A549 (cell line): ENCODE results near the gene MYT1. TPM values are rescaled to one million over a fixed set of nuclear protein-coding genes. Genes with fewer than 3 reads are reported as not detected.

Experiments used
- ATAC-seq, 2 experiments: fragments of 200-7000 bp in 1 of 2; fragments of >200 bp in 1 of 2; cut with Nextera tagmentation in 1 of 2; cut with Tn5 transposase in 1 of 2; 3 replicates each; pipeline versions ENCODE4 v1.8.0 to v1.9.1; 2018 to 2020; ENCODE audit warnings: mild to moderate bottlenecking in 1 of 2, moderate library complexity in 1 of 2
- CTCF ChIA-PET: fragments of 300-600 bp; sonication (Branson Sonifier 250); formaldehyde crosslinking; extraction: SDS; loops from one replicate; lab custom pipeline; 2021; ENCODE audit warnings: antibody characterized with exemption, inconsistent platforms; lab: Yijun Ruan, JAX
- POLR2A ChIA-PET: fragments of 350-600 bp; formaldehyde crosslinking; extraction: SDS; loops from one replicate; lab custom pipeline; 2021; ENCODE audit warnings: antibody characterized with exemption, inconsistent platforms; lab: Yijun Ruan, JAX
- DNase-seq, 2 experiments: peaks; one replicate each; pipeline versions ENCODE4 v3.0.0 to v3.0.0-alpha.2; 2011 to 2016; ENCODE audit warnings: low read depth in 1 of 2, low spot score in 1 of 2
- FAIRE-seq: peaks from 2 replicates; lab custom pipeline; 2011; peaks lifted over from hg19 to GRCh38; lab: Jason Lieb, UNC
- H3K27ac ChIP-seq, 2 experiments: fragments of >200 bp; sonication (Bioruptor Twin); formaldehyde crosslinking; 3 replicates each; pipeline ENCODE4 v1.5.1; 2016 to 2017
- H3K4me1 ChIP-seq: fragments of >200 bp; sonication (Bioruptor Twin); formaldehyde crosslinking; 3 replicates; pipeline ENCODE4 v1.6.1; 2016
- H3K4me2 ChIP-seq: fragments of >200 bp; sonication (Bioruptor Twin); formaldehyde crosslinking; 3 replicates; pipeline ENCODE4 v1.6.1; 2016
- H3K4me3 ChIP-seq: fragments of >200 bp; sonication (Bioruptor Twin); formaldehyde crosslinking; 3 replicates; pipeline ENCODE4 v1.5.1; 2016
- H3K9me3 ChIP-seq: fragments of >200 bp; sonication (Bioruptor Twin); formaldehyde crosslinking; 3 replicates; pipeline ENCODE4 v1.6.1; 2016
- EHMT2 ChIP-seq: fragments of 200-600 bp; sonication (generic); IDR thresholded peaks from 2 replicates; pipeline ENCODE4 v1.6.1; 2016; ENCODE audit warnings: antibody characterized with exemption, low read depth, mild to moderate bottlenecking, moderate library complexity
- ESRRA ChIP-seq: fragments of 150-350 bp; IDR thresholded peaks from 2 replicates; pipeline ENCODE4 v1.6.1; 2014; ENCODE audit warnings: mild to moderate bottlenecking, low read length, borderline replicate concordance
- FOSL2 ChIP-seq, 2 experiments: fragments of 450-650 bp in 1 of 2; fragments of >200 bp in 1 of 2; sonication (Bioruptor Twin) in 1 of 2; formaldehyde crosslinking; IDR thresholded peaks; 2 replicates each; pipeline versions ENCODE4 v1.5.0 to v1.6.1; 2016 to 2020; ENCODE audit warnings: mild to moderate bottlenecking in 1 of 2, moderate library complexity in 1 of 2
- HES2 ChIP-seq: fragments of >200 bp; sonication (Bioruptor Twin); formaldehyde crosslinking; IDR thresholded peaks from 2 replicates; pipeline ENCODE4 v1.6.1; 2016
- HEYL ChIP-seq: fragments of 250-450 bp; sonication (Bioruptor Pico); IDR thresholded peaks from 2 replicates; pipeline ENCODE4 v1.8.0; 2021; ENCODE audit warnings: mild to moderate bottlenecking, moderate library complexity
- JUN ChIP-seq, 2 experiments: fragments of >200 bp; sonication (Bioruptor Twin); formaldehyde crosslinking; IDR thresholded peaks; 2 replicates in 1 of 2; 3 replicates in 1 of 2; pipeline ENCODE4 v1.6.1; 2016 to 2017
- JUNB ChIP-seq: fragments of >200 bp; sonication (Bioruptor Twin); formaldehyde crosslinking; IDR thresholded peaks from 2 replicates; pipeline ENCODE4 v1.6.1; 2016
- KDM1A ChIP-seq: fragments of 200-600 bp; sonication (generic); IDR thresholded peaks from 2 replicates; pipeline ENCODE4 v1.6.1; 2016; ENCODE audit warnings: low read depth, mild to moderate bottlenecking
- MAX ChIP-seq: IDR thresholded peaks from 2 replicates; pipeline ENCODE4 v1.6.1; 2012
- MAZ ChIP-seq: fragments of 150-350 bp; IDR thresholded peaks from 2 replicates; pipeline ENCODE4 v1.6.1; 2014; ENCODE audit warnings: antibody characterized with exemption, low read depth, low read length, borderline replicate concordance
- MYC ChIP-seq: IDR thresholded peaks from 2 replicates; pipeline ENCODE4 v1.6.1; 2012; ENCODE audit warnings: mild to moderate bottlenecking, inconsistent platforms, low read length, improper control_type of control experiment, borderline replicate concordance
- NPAS2 ChIP-seq: fragments of 250-450 bp; sonication (Bioruptor Pico); IDR thresholded peaks from 2 replicates; pipeline ENCODE4 v1.8.0; 2022; ENCODE audit warnings: mild to moderate bottlenecking, moderate library complexity, borderline replicate concordance
- PHF8 ChIP-seq: fragments of 200-600 bp; sonication (generic); IDR thresholded peaks from 2 replicates; pipeline ENCODE4 v1.6.1; 2016; ENCODE audit warnings: low read depth, mild to moderate bottlenecking, antibody characterized with exemption, moderate library complexity, borderline replicate concordance
- SREBF2 ChIP-seq: fragments of 450-650 bp; IDR thresholded peaks from 2 replicates; pipeline ENCODE4 v1.6.1; 2014; ENCODE audit warnings: mild to moderate bottlenecking, moderate library complexity
- TFCP2L1 ChIP-seq: fragments of 250-450 bp; sonication (Bioruptor Pico); IDR thresholded peaks from 2 replicates; pipeline ENCODE4 v1.5.0; 2021; ENCODE audit warnings: mild to moderate bottlenecking
- USF2 ChIP-seq: fragments of 450-650 bp; IDR thresholded peaks from 2 replicates; pipeline ENCODE4 v1.6.1; 2014; ENCODE audit warnings: antibody characterized with exemption
- ZFP36 ChIP-seq: fragments of 450-650 bp; IDR thresholded peaks from 2 replicates; pipeline ENCODE4 v1.6.1; 2014; ENCODE audit warnings: borderline replicate concordance; ENCODE audit not compliant: partially characterized antibody
- ZNF302 ChIP-seq: fragments of 250-450 bp; sonication (Bioruptor Pico); IDR thresholded peaks from 2 replicates; pipeline ENCODE4 v1.9.0; 2021; ENCODE audit warnings: inconsistent platforms, mild to moderate bottlenecking, moderate library complexity
- WGBS: methylation state at CpG from one replicate; pipeline ENCODE4 v1.1.6; 2017; ENCODE audit errors: missing lambda C conversion rate; 5-methylcytosine and 5-hydroxymethylcytosine counted together
- polyA plus RNA-seq, 4 experiments: library from polyadenylated mRNA; depleted of rRNA in 3 of 4; stranded (reverse); fragments of >200 nt; fragmentation: RNase III in 1 of 4; extraction: RNeasy Plus Mini Kit Qiagen cat#74134 plus additional on column Dnase treatment in 1 of 4; gene quantifications; 2 replicates in 3 of 4; 3 replicates in 1 of 4; pipeline ENCODE4 v1.2.3, GENCODE V29; 2011 to 2017

The MYT1 gene
- polyA plus RNA-seq, 2 of the 4 experiments (the other 2 are of a cell fraction) = 0.21 to 0.22 TPM

GRCh38 chr20:64220420-64220819, 56.2 kb downstream of the MYT1 start:
- ATAC-seq = no peak
- H3K27ac ChIP-seq = no peak overlapping the region
- DNase-seq = no peak
- no peak overlapping the region for H3K4me3 ChIP-seq
- WGBS = 40% methylated on average over 5 of the region's 8 CpGs
- H3K9me3 ChIP-seq = no peaks in the 10 kb centered on the region
- no peak for FAIRE-seq
- no peaks in the 10 kb centered on the region for H3K4me1 ChIP-seq
- TF ChIP-seq KDM1A = no peak
- TF ChIP-seq ZNF302 (CRISPR knock-in tag) = no peak
- TF ChIP-seq HES2 = no peak
- TF ChIP-seq, all 56 proteins: peak for 0
- CTCF ChIA-PET = no interaction called here
- H3K4me2 ChIP-seq = no peak overlapping the region
- POLR2A ChIA-PET = no interaction called here

- CTCF ChIA-PET = no interaction called here
- H3K4me2 ChIP-seq = no peak overlapping the region
- POLR2A ChIA-PET = no interaction called here
- H3K27ac ChIP-seq = no peak overlapping the region
- DNase-seq (no peak), ATAC-seq (no peak), FAIRE-seq (no peak)
- H3K9me3 ChIP-seq = no peaks in the 10 kb centered on the region
- no peak overlapping the region for H3K4me3 ChIP-seq
- no peak for TF ChIP-seq TFCP2L1 (CRISPR knock-in tag)
- TF ChIP-seq JUN (IDR thresholded peaks at IDR 0.05) = no peak
- TF ChIP-seq MAX = no peak
- TF ChIP-seq MYC = no peak
- no peak for TF ChIP-seq FOSL2 (IDR thresholded peaks at IDR 0.05)
- TF ChIP-seq FOSL2 (CRISPR knock-in tag; IDR thresholded peaks at IDR 0.05) = no peak
- no peak for TF ChIP-seq USF2
- TF ChIP-seq HEYL (CRISPR knock-in tag) = no peak
- TF ChIP-seq ZNF302 (CRISPR knock-in tag) = no peak
- no peak for TF ChIP-seq SREBF2
- TF ChIP-seq EHMT2 = no peak
- no peak for TF ChIP-seq MAZ
- WGBS = 50% methylated on average over 17 of the region's 17 CpGs
- no peaks in the 10 kb centered on the region for H3K4me1 ChIP-seq
These were observed 56.8 kb downstream of the MYT1 start for GRCh38 chr20:64220891-64221527.

- Histone ChIP-seq H3K4me3 (no peak overlapping the region), H3K27ac (no peak overlapping the region), H3K4me2 (no peak overlapping the region), H3K4me1 (no peaks in the 10 kb centered on the region), H3K9me3 (no peaks in the 10 kb centered on the region)
- 52% methylated on average over 4 of the region's 5 CpGs for WGBS
- ChIA-PET CTCF (no interaction called here), POLR2A (no interaction called here)
- ATAC-seq = no peak
- FAIRE-seq = no peak
- no peak for DNase-seq
- no peak for TF ChIP-seq PHF8
- no peak for TF ChIP-seq USF2
- TF ChIP-seq JUNB = no peak
- TF ChIP-seq NPAS2 (CRISPR knock-in tag) = no peak
- no peak for TF ChIP-seq ESRRA
- no peak for TF ChIP-seq ZFP36
- TF ChIP-seq, all 56 proteins: peak for 0
These were observed 58.1 kb downstream of the MYT1 start for GRCh38 chr20:64222291-64222735.
